Calu3 (cell line): ENCODE measurements around the gene FNDC3B. TPM values are rescaled to one million over a fixed set of nuclear protein-coding genes. Genes with fewer than 3 reads are reported as not detected.

ENCODE experiments used
- BruUV-seq: library from RNA; stranded (reverse); fragments of 400-500 nt; replicated peaks from 2 replicates; lab custom pipeline; 2021; lab: Mats Ljungman, UMichigan
- CTCF ChIA-PET: fragments of 300-600 bp; sonication (Branson Sonifier 250); formaldehyde crosslinking; loops from one replicate; lab custom pipeline; 2022; ENCODE audit warnings: antibody characterized with exemption; lab: Charles Lee
- DNase-seq: peaks from one replicate; pipeline ENCODE4 v3.0.0; 2022
- H3K27ac Mint-ChIP-seq: one replicate; pipeline ENCODE4 v1.8.0; 2022; ENCODE audit warnings: mixed read lengths; ENCODE audit not compliant: unreplicated experiment
- H3K27me3 Mint-ChIP-seq: one replicate; pipeline ENCODE4 v1.8.0; 2022; ENCODE audit warnings: mixed read lengths; ENCODE audit not compliant: unreplicated experiment
- H3K36me3 Mint-ChIP-seq: one replicate; pipeline ENCODE4 v1.8.0; 2022; ENCODE audit warnings: mild to moderate bottlenecking, moderate library complexity, mixed read lengths; ENCODE audit not compliant: insufficient read depth, unreplicated experiment
- H3K4me1 Mint-ChIP-seq: one replicate; pipeline ENCODE4 v1.8.0; 2022; ENCODE audit warnings: mild to moderate bottlenecking, low read depth, mixed read lengths; ENCODE audit not compliant: unreplicated experiment
- H3K4me3 Mint-ChIP-seq: one replicate; pipeline ENCODE4 v1.8.0; 2022; ENCODE audit warnings: mild to moderate bottlenecking, low read depth, moderate library complexity, mixed read lengths; ENCODE audit not compliant: unreplicated experiment
- H3K9me3 Mint-ChIP-seq: one replicate; pipeline ENCODE4 v1.8.0; 2022; ENCODE audit warnings: low read depth, mixed read lengths; ENCODE audit not compliant: unreplicated experiment
- intact Hi-C: fragments of 100-400 bp; cut with micrococcal nuclease; formaldehyde crosslinking; loops from one replicate; pipeline ENCODE4 v1.10.0; 2022; ENCODE audit not compliant: unreplicated experiment
- total RNA-seq: library from RNA; stranded (reverse); gene quantifications from 2 replicates; pipeline ENCODE4 v1.2.3, GENCODE V29; 2022
- TF ChIP-seq, protein P1 (sequence below): fragments of 200-600 bp; IDR thresholded peaks from one replicate; pipeline ENCODE4 v1.8.0; 2022; ENCODE audit warnings: antibody characterized with exemption; ENCODE audit not compliant: unreplicated experiment

Gene FNDC3B
- total RNA-seq, 1 experiment from 2014 or later: 453 TPM

DNA sequence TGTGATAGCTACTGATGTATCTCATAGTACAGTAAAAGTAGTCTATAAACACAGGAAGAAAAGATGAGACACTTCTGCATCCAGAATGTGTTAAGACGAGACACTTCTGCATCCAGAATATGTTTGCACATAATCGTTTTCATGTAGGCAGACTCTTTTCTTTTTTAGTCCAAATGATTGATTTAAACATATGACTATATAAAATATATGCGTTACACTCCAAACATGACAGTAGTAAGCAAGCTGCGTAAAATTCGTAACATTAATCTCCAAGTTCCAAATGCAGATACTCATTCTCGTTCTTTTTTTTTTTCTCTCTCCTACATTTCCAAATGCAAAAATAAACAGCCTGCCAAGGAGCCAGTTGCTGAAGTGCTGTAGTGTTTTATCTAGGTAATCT is 82.6 kb downstream of the FNDC3B start:
- Mint-ChIP-seq H3K4me1 (peaks cover 81% of the 10 kb centered on the region), H3K36me3 (peaks cover 94% of the 10 kb centered on the region), H3K4me3 (no peak overlapping the region), H3K27ac (peak overlapping the region; percentile 18), H3K27me3 (no peaks in the 10 kb centered on the region), H3K9me3 (no peaks in the 10 kb centered on the region)
- CTCF ChIA-PET: no interaction called here
- DNase-seq: no peak
- BruUV-seq: no TSS peak
- TF ChIP-seq, protein P1, sequence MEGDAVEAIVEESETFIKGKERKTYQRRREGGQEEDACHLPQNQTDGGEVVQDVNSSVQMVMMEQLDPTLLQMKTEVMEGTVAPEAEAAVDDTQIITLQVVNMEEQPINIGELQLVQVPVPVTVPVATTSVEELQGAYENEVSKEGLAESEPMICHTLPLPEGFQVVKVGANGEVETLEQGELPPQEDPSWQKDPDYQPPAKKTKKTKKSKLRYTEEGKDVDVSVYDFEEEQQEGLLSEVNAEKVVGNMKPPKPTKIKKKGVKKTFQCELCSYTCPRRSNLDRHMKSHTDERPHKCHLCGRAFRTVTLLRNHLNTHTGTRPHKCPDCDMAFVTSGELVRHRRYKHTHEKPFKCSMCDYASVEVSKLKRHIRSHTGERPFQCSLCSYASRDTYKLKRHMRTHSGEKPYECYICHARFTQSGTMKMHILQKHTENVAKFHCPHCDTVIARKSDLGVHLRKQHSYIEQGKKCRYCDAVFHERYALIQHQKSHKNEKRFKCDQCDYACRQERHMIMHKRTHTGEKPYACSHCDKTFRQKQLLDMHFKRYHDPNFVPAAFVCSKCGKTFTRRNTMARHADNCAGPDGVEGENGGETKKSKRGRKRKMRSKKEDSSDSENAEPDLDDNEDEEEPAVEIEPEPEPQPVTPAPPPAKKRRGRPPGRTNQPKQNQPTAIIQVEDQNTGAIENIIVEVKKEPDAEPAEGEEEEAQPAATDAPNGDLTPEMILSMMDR: no peak
- intact Hi-C loops: no loop called here

DNA sequence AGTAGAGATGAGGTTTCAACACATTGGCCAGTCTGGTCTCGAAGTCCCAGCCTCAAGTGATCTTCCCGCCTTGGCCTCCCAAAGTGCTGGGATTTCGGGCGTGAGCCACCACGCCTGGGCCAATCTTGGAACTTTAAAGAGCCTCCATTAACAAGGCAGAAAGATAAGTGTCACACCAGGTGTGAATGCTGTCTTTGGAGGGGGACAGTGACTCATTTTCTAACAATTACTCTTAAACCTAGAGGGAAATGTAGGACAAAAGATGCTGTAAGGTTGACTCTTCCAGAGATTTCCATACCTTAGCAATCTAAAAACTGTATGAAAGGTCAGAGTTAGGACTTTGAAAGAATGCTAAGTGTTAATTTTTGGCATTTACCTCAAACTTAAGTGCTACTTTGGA is 84.9 kb downstream of the FNDC3B start:
- Mint-ChIP-seq H3K4me1 (peaks cover 87% of the 10 kb centered on the region), H3K27me3 (no peaks in the 10 kb centered on the region), H3K27ac (peak overlapping the region; percentile 21), H3K36me3 (peaks cover 93% of the 10 kb centered on the region), H3K4me3 (no peak overlapping the region), H3K9me3 (no peaks in the 10 kb centered on the region)
- CTCF ChIA-PET: no interaction called here
- TF ChIP-seq, protein P1: no peak
- intact Hi-C loops: no loop called here
- BruUV-seq: no TSS peak
- no peak for DNase-seq

DNA sequence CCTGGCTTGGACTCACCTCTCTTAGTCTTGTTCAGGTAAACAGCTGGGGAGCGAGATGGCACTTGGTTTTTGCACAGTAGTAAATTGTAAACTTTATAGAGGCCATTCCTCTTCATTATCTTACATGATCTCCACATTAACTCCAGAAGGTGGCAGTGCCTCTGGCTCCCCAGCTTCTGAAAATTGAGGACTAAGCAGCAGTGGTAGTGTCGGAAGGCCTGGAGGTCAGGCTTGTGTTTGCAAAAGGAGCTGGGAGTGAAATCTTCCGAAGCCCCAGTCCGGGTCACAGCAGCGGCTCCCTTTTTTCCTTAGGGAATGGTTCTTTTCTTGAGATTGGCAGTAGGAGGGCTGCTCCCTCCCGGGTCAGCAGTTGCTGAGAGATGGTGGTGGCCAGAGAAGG is 85.7 kb downstream of the FNDC3B start:
- intact Hi-C loops: no loop called here
- peaks cover 93% of the 10 kb centered on the region for H3K36me3 Mint-ChIP-seq
- TF ChIP-seq, protein P1: no peak
- H3K4me1 Mint-ChIP-seq: peaks cover 87% of the 10 kb centered on the region
- no TSS peak for BruUV-seq
- no peak for DNase-seq
- CTCF ChIA-PET: interaction anchor here (0.8 kb wide), 1 partner anchor 9 kb away, joined by 3 read pairs; no protein-coding TSS in a partner anchor
- H3K9me3 Mint-ChIP-seq: no peaks in the 10 kb centered on the region
- peak overlapping the region; percentile 76 for H3K27ac Mint-ChIP-seq
- H3K4me3 Mint-ChIP-seq: no peak overlapping the region
- no peaks in the 10 kb centered on the region for H3K27me3 Mint-ChIP-seq

DNA sequence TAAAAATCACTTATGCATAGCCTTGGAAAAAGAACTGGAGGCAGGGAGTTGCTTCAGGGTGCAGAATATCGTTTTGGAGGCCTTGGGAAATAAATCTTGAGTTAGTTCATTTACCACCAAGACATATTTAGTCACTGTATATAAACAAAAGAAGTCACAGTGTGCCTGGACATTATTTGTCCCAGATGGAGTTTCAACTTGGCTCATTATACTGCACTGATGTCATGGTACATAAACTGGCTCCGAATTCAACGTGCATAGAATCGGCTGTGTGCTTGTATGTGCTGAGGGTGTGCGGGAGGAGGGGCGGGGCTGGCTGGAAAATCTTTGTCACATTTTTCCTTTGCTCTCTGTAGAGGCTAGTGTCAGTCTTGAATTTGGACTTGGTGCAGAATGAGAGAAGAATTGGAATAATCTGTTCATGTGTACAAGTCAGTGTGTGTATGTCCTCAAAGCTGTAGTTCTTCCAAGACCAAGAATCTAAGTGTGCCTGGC is 86.6 kb downstream of the FNDC3B start:
- H3K4me3 Mint-ChIP-seq: peak overlapping the region; percentile 7
- H3K27ac Mint-ChIP-seq: peak overlapping the region; percentile 76
- no peak for DNase-seq
- H3K36me3 Mint-ChIP-seq: peaks cover 91% of the 10 kb centered on the region
- no TSS peak for BruUV-seq
- no peaks in the 10 kb centered on the region for H3K27me3 Mint-ChIP-seq
- H3K9me3 Mint-ChIP-seq: no peaks in the 10 kb centered on the region
- TF ChIP-seq, protein P1: no peak
- peaks cover 89% of the 10 kb centered on the region for H3K4me1 Mint-ChIP-seq
- intact Hi-C loops: no loop called here
- CTCF ChIA-PET: interaction anchor here (0.8 to 0.9 kb wide), 2 partner anchors 8 to 12 kb away, joined by 3 read pairs; no protein-coding TSS in a partner anchor
